SK-N-SH (cell line): ENCODE results near the gene SLC25A26. TPM values are rescaled to one million over a fixed set of nuclear protein-coding genes. Genes with fewer than 3 reads are reported as not detected.

Experiments
- CTCF ChIA-PET: fragments of 300-600, 350-600 bp; formaldehyde crosslinking; extraction: SDS; loops from one replicate; lab custom pipeline; 2021; lab: Yijun Ruan, JAX
- POLR2A ChIA-PET: fragments of 350-600 bp; sonication (Branson Sonifier 250); formaldehyde crosslinking; extraction: SDS; loops from one replicate; lab custom pipeline; 2020; ENCODE audit warnings: antibody characterized with exemption, inconsistent platforms; lab: Yijun Ruan, JAX
- DNase-seq: peaks from one replicate; pipeline ENCODE4 v3.0.0; 2012
- H2AFZ ChIP-seq: fragments of 200-600 bp; sonication (generic); 2 replicates; pipeline ENCODE4 v1.8.1; 2016; ENCODE audit warnings: antibody characterized with exemption, mild to moderate bottlenecking, low read depth
- H3F3A ChIP-seq: fragments of 200-600 bp; sonication (generic); replicated peaks from 2 replicates; pipeline ENCODE3; 2016; ENCODE audit warnings: antibody characterized with exemption, mild to moderate bottlenecking; ENCODE audit not compliant: insufficient read depth
- H3K27ac ChIP-seq, 2 experiments: fragments of 200-500 bp in 1 of 2; fragments of 200-600 bp in 1 of 2; sonication (Bioruptor generic) in 1 of 2; sonication (generic), shearing (Covaris generic) in 1 of 2; 2 replicates each; pipeline versions ENCODE4 v1.5.1 to v1.6.1; 2014 to 2016; ENCODE audit warnings: low read depth in 2 of 2, inconsistent platforms in 1 of 2, low read length in 1 of 2, mild to moderate bottlenecking in 1 of 2, mixed read lengths in 1 of 2
- H3K27me3 ChIP-seq: fragments of 200-600 bp; sonication (generic), shearing (Covaris generic); 2 replicates; pipeline ENCODE4 v1.6.1; 2016; ENCODE audit warnings: mixed run types; ENCODE audit not compliant: insufficient read depth
- H3K36me3 ChIP-seq, 2 experiments: fragments of 200-500 bp in 1 of 2; fragments of 200-600 bp in 1 of 2; sonication (Bioruptor generic) in 1 of 2; sonication (generic) in 1 of 2; replicated peaks in 1 of 2; 2 replicates each; pipeline versions ENCODE3 to v1.5.1; 2014 to 2016; ENCODE audit warnings: low read length in 1 of 2, mild to moderate bottlenecking in 1 of 2; ENCODE audit not compliant: insufficient read depth in 2 of 2, control insufficient read depth in 1 of 2
- H3K4me1 ChIP-seq, 2 experiments: fragments of 200-500 bp in 1 of 2; fragments of 200-600 bp in 1 of 2; sonication (Bioruptor generic) in 1 of 2; sonication (generic), shearing (Covaris generic) in 1 of 2; 2 replicates each; pipeline versions ENCODE4 v1.5.1 to v1.6.1; 2014 to 2016; ENCODE audit warnings: low read depth in 1 of 2, low read length in 1 of 2, mixed run types in 1 of 2; ENCODE audit not compliant: insufficient read depth in 2 of 2, control insufficient read depth in 1 of 2
- H3K4me2 ChIP-seq: fragments of 200-600 bp; sonication (generic), shearing (Covaris generic); 2 replicates; pipeline ENCODE4 v1.6.1; 2017; ENCODE audit warnings: mixed run types
- H3K4me3 ChIP-seq, 2 experiments: fragments of 200-500 bp in 1 of 2; fragments of 200-600 bp in 1 of 2; sonication (Bioruptor generic) in 1 of 2; sonication (generic), shearing (Covaris generic) in 1 of 2; 2 replicates each; pipeline versions ENCODE4 v1.5.1 to v1.8.1; 2014 to 2016; ENCODE audit warnings: low read depth in 2 of 2, inconsistent platforms in 1 of 2, low read length in 1 of 2, mild to moderate bottlenecking in 1 of 2, mixed read lengths in 1 of 2, moderate library complexity in 1 of 2
- H3K79me2 ChIP-seq: fragments of 200-600 bp; sonication (generic); 2 replicates; pipeline ENCODE4 v1.8.1; 2017; ENCODE audit warnings: mild to moderate bottlenecking; ENCODE audit not compliant: insufficient read depth
- H3K9ac ChIP-seq: fragments of 200-600 bp; sonication (generic); 2 replicates; pipeline ENCODE4 v1.6.1; 2017; ENCODE audit warnings: mixed run types
- H3K9me2 ChIP-seq: fragments of 200-600 bp; sonication (generic); 2 replicates; pipeline ENCODE4 v1.6.1; 2017; ENCODE audit warnings: mixed run types
- H3K9me3 ChIP-seq: fragments of 200-600 bp; sonication (generic); 2 replicates; pipeline ENCODE4 v1.6.1; 2017; ENCODE audit warnings: mixed run types, mild to moderate bottlenecking, moderate library complexity
- H4K20me1 ChIP-seq: fragments of 200-600 bp; sonication (generic); 2 replicates; pipeline ENCODE4 v1.6.1; 2017; ENCODE audit warnings: mild to moderate bottlenecking, mixed run types; ENCODE audit not compliant: insufficient read depth
- CHD2 ChIP-seq: fragments of 150-350 bp; IDR thresholded peaks from 2 replicates; pipeline ENCODE4 v1.6.1; 2018; ENCODE audit warnings: low read length; ENCODE audit not compliant: partially characterized antibody
- CTCF ChIP-seq: fragments of 200-600 bp; sonication (generic); IDR thresholded peaks from 2 replicates; pipeline ENCODE4 v1.6.1; 2017; ENCODE audit warnings: antibody characterized with exemption, mild to moderate bottlenecking, moderate library complexity
- ELF1 ChIP-seq: IDR thresholded peaks from 2 replicates; pipeline ENCODE4 v1.4.0; 2012
- FOSL2 ChIP-seq: IDR thresholded peaks from 2 replicates; pipeline ENCODE4 v1.4.0; 2012; ENCODE audit warnings: low read depth, mild to moderate bottlenecking, moderate library complexity, borderline replicate concordance
- FOXM1 ChIP-seq: IDR thresholded peaks from 2 replicates; pipeline ENCODE4 v1.4.0; 2012; ENCODE audit warnings: low read depth, mild to moderate bottlenecking
- IRF3 ChIP-seq: fragments of 150-350 bp; IDR thresholded peaks from 2 replicates; pipeline ENCODE4 v1.6.1; 2016; ENCODE audit warnings: mild to moderate bottlenecking, low read depth, low read length
- JUND ChIP-seq: IDR thresholded peaks from 2 replicates; pipeline ENCODE4 v1.4.0; 2012
- MAX ChIP-seq: IDR thresholded peaks from 2 replicates; pipeline ENCODE4 v1.4.0; 2012; ENCODE audit warnings: low read depth
- NRF1 ChIP-seq: IDR thresholded peaks from 2 replicates; pipeline ENCODE4 v1.6.1; 2012; ENCODE audit warnings: low read depth, mild to moderate bottlenecking, low read length
- PBX3 ChIP-seq: IDR thresholded peaks from 2 replicates; pipeline ENCODE4; 2012
- RAD21 ChIP-seq: IDR thresholded peaks from 2 replicates; pipeline ENCODE4 v1.6.1; 2012; ENCODE audit warnings: mild to moderate bottlenecking, low read length
- RCOR1 ChIP-seq: fragments of 150-350 bp; IDR thresholded peaks from 2 replicates; pipeline ENCODE4 v1.6.1; 2017; ENCODE audit warnings: antibody characterized with exemption, low read length
- RFX5 ChIP-seq: IDR thresholded peaks from 2 replicates; pipeline ENCODE4 v1.6.1; 2012; ENCODE audit warnings: mild to moderate bottlenecking, improper control_type of control experiment, low read length
- RXRA ChIP-seq: IDR thresholded peaks from 2 replicates; pipeline ENCODE4 v1.4.0; 2012; ENCODE audit warnings: low read depth, mild to moderate bottlenecking, borderline replicate concordance
- SIN3A ChIP-seq: IDR thresholded peaks from 2 replicates; pipeline ENCODE4 v1.6.1; 2012; ENCODE audit warnings: low read depth, mild to moderate bottlenecking, low read length, moderate library complexity, borderline replicate concordance
- TCF12 ChIP-seq: IDR thresholded peaks from 2 replicates; pipeline ENCODE4 v1.4.0; 2012
- TEAD4 ChIP-seq: IDR thresholded peaks from 2 replicates; pipeline ENCODE4 v1.4.0; 2012; ENCODE audit warnings: mild to moderate bottlenecking, borderline replicate concordance; ENCODE audit not compliant: insufficient read depth
- ZBTB33 ChIP-seq: IDR thresholded peaks from 2 replicates; pipeline ENCODE4 v1.4.0; 2012; ENCODE audit warnings: low read depth, borderline replicate concordance
- WGBS: methylation state at CpG from one replicate; pipeline ENCODE4 v1.1.6; 2017; ENCODE audit warnings: low lambda C conversion rate; 5-methylcytosine and 5-hydroxymethylcytosine counted together
- polyA plus RNA-seq, 3 experiments: library from polyadenylated mRNA; depleted of rRNA; stranded (reverse); fragments of >200 nt; gene quantifications; 2 replicates each; pipeline ENCODE4 v1.2.3, GENCODE V29; 2012

SLC25A26 gene
- polyA plus RNA-seq, 1 of the 3 experiments (the other 2 are of a cell fraction) = 31.8 TPM

- Histone ChIP-seq H3K4me2 (no peak overlapping the region), H3K27ac (no peak overlapping the region), H3F3A (no peaks in the 10 kb centered on the region), H4K20me1 (no peaks in the 10 kb centered on the region), H3K79me2 (no peaks in the 10 kb centered on the region; the same call in 1 of the 2 replicates), H3K4me3 (no peak overlapping the region), H3K9ac (no peak overlapping the region), H2AFZ (no peak overlapping the region), H3K9me2 (no peaks in the 10 kb centered on the region), H3K27me3 (no peaks in the 10 kb centered on the region), H3K9me3 (no peaks in the 10 kb centered on the region), H3K4me1 (no peaks in the 10 kb centered on the region; a peak in 1 of 4 replicates), H3K36me3 (peaks cover 0 to 16% of the 10 kb centered on the region in 2 experiments)
- POLR2A ChIA-PET = no interaction called here
- no peak for DNase-seq
- TF ChIP-seq IRF3 (no peak), RXRA (no peak), TEAD4 (no peak), FOSL2 (no peak), SIN3A (no peak), NRF1 (no peak), ELF1 (no peak), CHD2 (no peak), CTCF (no peak), PBX3 (no peak), FOXM1 (no peak), TCF12 (no peak), ZBTB33 (no peak), MAX (no peak), RCOR1 (no peak), RFX5 (no peak), JUND (no peak), RAD21 (no peak)
- CTCF ChIA-PET = interaction anchor here (0.6 to 1.6 kb wide), 5 partner anchors 9 to 186 kb away, joined by 3 to 7 read pairs (median 3); no protein-coding TSS in a partner anchor
- 88% methylated on average over 6 of the region's 7 CpGs for WGBS
Observed at GRCh38 chr3:66386925-66387650, 166.3 kb downstream of the SLC25A26 start.
